HepG2 (cell line): ENCODE results near the gene BRCA1. TPM values are rescaled to one million over a fixed set of nuclear protein-coding genes. Genes with fewer than 3 reads are reported as not detected.

Source experiments
- ATAC-seq: fragments of 200-7000 bp; cut with Tn5 transposase; 3 replicates; pipeline ENCODE4 v1.9.1; 2020; ENCODE audit warnings: mild to moderate bottlenecking, moderate library complexity
- BruUV-seq: library from RNA; stranded (reverse); fragments of 400-500 nt; replicated peaks from 2 replicates; lab custom pipeline; 2021; lab: Mats Ljungman, UMichigan
- CTCF ChIA-PET: fragments of 300-600 bp; formaldehyde crosslinking; extraction: SDS; loops from one replicate; lab custom pipeline; 2021; ENCODE audit warnings: low total read pairs, inconsistent platforms, low intra/inter-chr PET ratio; lab: Yijun Ruan, JAX
- POLR2A ChIA-PET: fragments of 350-600 bp; sonication (Branson Sonifier 250); formaldehyde crosslinking; loops from one replicate; lab custom pipeline; 2020; ENCODE audit warnings: antibody characterized with exemption, inconsistent platforms; lab: Yijun Ruan, JAX
- DNase-seq: peaks from one replicate; pipeline ENCODE4 v3.0.0-alpha.2; 2015; ENCODE audit warnings: low spot score
- FAIRE-seq: peaks from 3 replicates; lab custom pipeline; 2011; peaks lifted over from hg19 to GRCh38; lab: Jason Lieb, UNC
- H2AFZ ChIP-seq: one replicate; pipeline ENCODE4 v1.6.1; 2011; ENCODE audit warnings: low read length, inconsistent platforms
- H3K27ac ChIP-seq: fragments of 300-600 bp; 3 replicates; pipeline ENCODE4 v1.8.0; 2011; ENCODE audit warnings: mixed run types, mild to moderate bottlenecking, mixed read lengths, low read length, inconsistent platforms; ENCODE audit not compliant: insufficient read depth; ENCODE audit errors: extremely low read length
- H3K27me3 ChIP-seq, 2 experiments: fragments of 200-600 bp in 1 of 2; 2 replicates in 1 of 2; 3 replicates in 1 of 2; pipeline versions ENCODE4 v1.6.0 to v1.8.0; 2011; ENCODE audit warnings: low read length in 2 of 2, mild to moderate bottlenecking in 2 of 2, moderate library complexity in 2 of 2, inconsistent platforms in 1 of 2; ENCODE audit not compliant: insufficient read depth in 2 of 2, control insufficient read depth in 1 of 2
- H3K36me3 ChIP-seq, 2 experiments: fragments of 200-600 bp in 1 of 2; replicated peaks in 1 of 2; 2 replicates in 1 of 2; 3 replicates in 1 of 2; pipeline versions ENCODE4 v1.5.1 to v1.8.0; 2011; ENCODE audit warnings: low read length in 2 of 2, inconsistent platforms in 1 of 2; ENCODE audit not compliant: insufficient read depth in 2 of 2, control insufficient read depth in 1 of 2
- H3K4me1 ChIP-seq: 2 replicates; pipeline ENCODE4 v1.5.1; 2012; ENCODE audit warnings: low read length, inconsistent platforms; ENCODE audit not compliant: insufficient read depth
- H3K4me2 ChIP-seq: 2 replicates; pipeline ENCODE4 v1.6.0; 2011; ENCODE audit warnings: low read depth, low read length, inconsistent platforms
- H3K4me3 ChIP-seq, 3 experiments: fragments of 200-600 bp in 1 of 3; sonication (generic), shearing (Covaris generic) in 1 of 3; replicated peaks in 1 of 3; 2 replicates each; pipeline ENCODE4 v1.5.1; 2011 to 2016; ENCODE audit warnings: low read length in 3 of 3, inconsistent platforms in 2 of 3, low read depth in 2 of 3, mild to moderate bottlenecking in 2 of 3, control low read depth in 1 of 3, mixed read lengths in 1 of 3; ENCODE audit not compliant: insufficient read depth in 1 of 3
- H3K79me2 ChIP-seq: one replicate; pipeline ENCODE4 v1.6.1; 2011; ENCODE audit warnings: low read length, inconsistent platforms; ENCODE audit not compliant: insufficient read depth
- H3K9ac ChIP-seq: 2 replicates; pipeline ENCODE4 v1.6.0; 2011; ENCODE audit warnings: mild to moderate bottlenecking, low read depth, low read length, inconsistent platforms; ENCODE audit not compliant: insufficient read depth
- H3K9me3 ChIP-seq: 2 replicates; pipeline ENCODE4 v1.5.1; 2012; ENCODE audit warnings: mild to moderate bottlenecking, low read length
- H4K20me1 ChIP-seq: 2 replicates; pipeline ENCODE4 v1.6.0; 2011; ENCODE audit warnings: inconsistent platforms, mild to moderate bottlenecking, low read length, moderate library complexity; ENCODE audit not compliant: insufficient read depth
- ATF4 ChIP-seq, 2 experiments: fragments of 450-650 bp in 1 of 2; sonication (generic) in 1 of 2; formaldehyde crosslinking; IDR thresholded peaks; 2 replicates each; pipeline versions ENCODE4 v1.5.0 to v1.8.0; 2020 to 2022; ENCODE audit warnings: mild to moderate bottlenecking in 1 of 2, missing genetic modification reagents in 1 of 2
- ETV5 ChIP-seq: IDR thresholded peaks from 2 replicates; pipeline ENCODE4 v1.6.1; 2018; ENCODE audit warnings: missing biosample characterization, missing genetic modification reagents, inconsistent platforms, borderline replicate concordance
- FLYWCH1 ChIP-seq: sonication (generic); formaldehyde crosslinking; IDR thresholded peaks from 2 replicates; pipeline ENCODE4 v1.8.1; 2023; ENCODE audit warnings: mild to moderate bottlenecking, missing genetic modification reagents
- FOXA1 ChIP-seq, 2 experiments: fragments of 450-650 bp in 1 of 2; sonication (generic) in 1 of 2; formaldehyde crosslinking in 1 of 2; IDR thresholded peaks; 2 replicates each; pipeline versions ENCODE4 v1.4.0 to v1.6.1; 2016 to 2020; ENCODE audit warnings: missing genetic modification reagents in 1 of 2
- HBP1 ChIP-seq: IDR thresholded peaks from 2 replicates; pipeline ENCODE4 v1.6.1; 2016; ENCODE audit warnings: low read depth, control low read depth
- HIVEP1 ChIP-seq: sonication (generic); formaldehyde crosslinking; IDR thresholded peaks from 2 replicates; pipeline ENCODE4 v1.4.0; 2020; ENCODE audit warnings: mild to moderate bottlenecking, missing genetic modification reagents
- MAFK ChIP-seq, 2 experiments: IDR thresholded peaks in 1 of 2; conservative IDR thresholded peaks in 1 of 2; 2 replicates each; pipeline ENCODE4 v1.6.1; 2011; ENCODE audit warnings: improper control_type of control experiment in 2 of 2, low read length in 2 of 2
- MED1 ChIP-seq: sonication (generic); formaldehyde crosslinking; IDR thresholded peaks from 2 replicates; pipeline ENCODE4 v1.4.0; 2020; ENCODE audit warnings: missing genetic modification reagents
- NR1H2 ChIP-seq: sonication (generic); formaldehyde crosslinking; IDR thresholded peaks from 2 replicates; pipeline ENCODE4 v1.8.1; 2022; ENCODE audit warnings: low read depth, missing genetic modification reagents, borderline replicate concordance
- PATZ1 ChIP-seq: sonication (generic); formaldehyde crosslinking; IDR thresholded peaks from 2 replicates; pipeline ENCODE4 v1.4.0; 2020; ENCODE audit warnings: missing genetic modification reagents
- TBP ChIP-seq: sonication (generic); formaldehyde crosslinking; IDR thresholded peaks from 2 replicates; pipeline ENCODE4 v1.5.0; 2020; ENCODE audit warnings: missing genetic modification reagents
- THRA ChIP-seq: sonication (generic); formaldehyde crosslinking; IDR thresholded peaks from 2 replicates; pipeline ENCODE4 v1.4.0; 2020; ENCODE audit warnings: missing genetic modification reagents, borderline replicate concordance
- ZBTB38 ChIP-seq: sonication (generic); formaldehyde crosslinking; IDR thresholded peaks from 2 replicates; pipeline ENCODE4 v1.5.1; 2020; ENCODE audit warnings: mild to moderate bottlenecking, missing genetic modification reagents
- ZFP91 ChIP-seq: sonication (generic); formaldehyde crosslinking; IDR thresholded peaks from 2 replicates; pipeline ENCODE4 v1.9.0; 2022; ENCODE audit warnings: missing genetic modification reagents, mild to moderate bottlenecking, borderline replicate concordance
- ZSCAN9 ChIP-seq: IDR thresholded peaks from 2 replicates; pipeline ENCODE4 v1.6.1; 2016; ENCODE audit warnings: borderline replicate concordance
- WGBS: methylation state at CpG from one replicate; pipeline ENCODE4 v1.1.6; 2017; ENCODE audit warnings: low lambda C conversion rate; 5-methylcytosine and 5-hydroxymethylcytosine counted together
- in situ Hi-C: cut with HindIII; loops from 2 replicates; pipeline ENCODE4 v1.10.0; 2017; ENCODE audit warnings: low pct_unique_long_range_greater_than_20kb; ENCODE audit not compliant: extremely low pct_ligation_motif_present
- intact Hi-C: fragments of 100-400 bp; cut with micrococcal nuclease; formaldehyde crosslinking; loops from one replicate; pipeline ENCODE4 v1.10.0; 2022; ENCODE audit not compliant: unreplicated experiment
- polyA plus RNA-seq, 8 experiments: library from polyadenylated mRNA; depleted of rRNA in 3 of 8; stranded (reverse) in 7 of 8; unstranded in 1 of 8; fragments of >200 nt; fragmentation: Illumina TruSeq in 4 of 8; extraction: Trizol in 4 of 8; gene quantifications; 2 replicates each; pipeline versions ENCODE4 v1.2.1 to v1.2.3, GENCODE V29; 2011 to 2016; ENCODE audit warnings: low read depth in 4 of 8, missing spikeins in 1 of 8, mixed read lengths in 1 of 8; ENCODE audit not compliant: insufficient read depth in 1 of 8
- total RNA-seq, 5 experiments: library from RNA; depleted of rRNA; stranded (reverse); fragments of >200 nt; fragmentation: Illumina TruSeq; extraction: Trizol; gene quantifications; 2 replicates each; pipeline ENCODE4 v1.2.3, GENCODE V29; 2016; ENCODE audit warnings: low read depth in 1 of 5

Gene BRCA1
- total and polyA plus RNA-seq, 2 of the 13 experiments (the other 11 are each of a cell fraction or from before 2014, with no cell fraction given): 13.3 to 37.5 TPM

- Histone ChIP-seq H3K27me3 (no peaks in the 10 kb centered on the region; a peak in 1 of 5 replicates), H3K4me2 (peak overlapping the region; percentile 80), H3K36me3 (peaks cover 19 to 46% of the 10 kb centered on the region in 2 experiments), H3K9ac (peak overlapping the region; percentile 39), H3K9me3 (no peaks in the 10 kb centered on the region), H3K79me2 (peaks cover 26% of the 10 kb centered on the region), H3K27ac (peak overlapping the region; percentile 39), H3K4me1 (peaks cover 53% of the 10 kb centered on the region), H4K20me1 (no peaks in the 10 kb centered on the region), H2AFZ (no peak overlapping the region), H3K4me3 (peak overlapping the region in 2 of 3 experiments; percentile 4 to 100; a peak in 2 of 6 replicates)
- ChIA-PET POLR2A (interaction anchor here (0.7 to 4.5 kb wide), 4 partner anchors 9 to 152 kb away, joined by 5 to 55 read pairs (median 12); partner anchors contain the start of genes NBR1 and RPL27), CTCF (no interaction called here)
- FAIRE-seq (peak; percentile 50), DNase-seq (no peak), ATAC-seq (no peak)
- WGBS: 76% methylated on average over 6 of the region's 6 CpGs
- intact Hi-C loops: loop anchor here (5.0 kb wide), 2 partner anchors 192 to 312 kb away; partner anchors contain the start of gene TMEM106A
- no TSS peak for BruUV-seq
- in situ Hi-C loops: no loop called here
- TF ChIP-seq THRA (peak; percentile 72; the same call in 1 of the 2 replicates), HBP1 (CRISPR knock-in tag) (no peak), MAFK (conservative IDR thresholded peaks at IDR 0.05 in 1 of 2, IDR thresholded peaks at IDR 0.05 in 1 of 2; ENCODE audit: low read length in 2 of 2) (no peak), NR1H2 (CRISPR knock-in tag) (no peak), TBP (CRISPR knock-in tag) (no peak), FLYWCH1 (CRISPR knock-in tag) (no peak), ZBTB38 (0 out of 2 replicates have a peak, but pooled peaks have one; percentile 21), ETV5 (CRISPR knock-in tag) (peak; percentile 36; the same call in 1 of the 2 replicates), ZFP91 (CRISPR knock-in tag) (0 out of 2 replicates have a peak, but pooled peaks have one; percentile 28), PATZ1 (CRISPR knock-in tag) (peak; percentile 76; the same call in 1 of the 2 replicates), HIVEP1 (CRISPR knock-in tag) (no peak), MED1 (CRISPR knock-in tag) (peak; percentile 27; the same call in 1 of the 2 replicates), ATF4 (CRISPR knock-in tag; IDR thresholded peaks at IDR 0.05) (peak in 1 of 2 experiments; percentile 90; a peak in 2 of 4 replicates), FOXA1 (IDR thresholded peaks at IDR 0.05) (no peak), FOXA1 (CRISPR knock-in tag; IDR thresholded peaks at IDR 0.05) (0 out of 2 replicates have a peak, but pooled peaks have one; percentile 12), ZSCAN9 (CRISPR knock-in tag) (0 out of 2 replicates have a peak, but pooled peaks have one; percentile 16)
Measured at GRCh38 chr17:43020030-43020621, 105.0 kb downstream of the BRCA1 start.
